Measurements from ENCODE around the gene DPP6.

The DPP6 gene

DNA sequence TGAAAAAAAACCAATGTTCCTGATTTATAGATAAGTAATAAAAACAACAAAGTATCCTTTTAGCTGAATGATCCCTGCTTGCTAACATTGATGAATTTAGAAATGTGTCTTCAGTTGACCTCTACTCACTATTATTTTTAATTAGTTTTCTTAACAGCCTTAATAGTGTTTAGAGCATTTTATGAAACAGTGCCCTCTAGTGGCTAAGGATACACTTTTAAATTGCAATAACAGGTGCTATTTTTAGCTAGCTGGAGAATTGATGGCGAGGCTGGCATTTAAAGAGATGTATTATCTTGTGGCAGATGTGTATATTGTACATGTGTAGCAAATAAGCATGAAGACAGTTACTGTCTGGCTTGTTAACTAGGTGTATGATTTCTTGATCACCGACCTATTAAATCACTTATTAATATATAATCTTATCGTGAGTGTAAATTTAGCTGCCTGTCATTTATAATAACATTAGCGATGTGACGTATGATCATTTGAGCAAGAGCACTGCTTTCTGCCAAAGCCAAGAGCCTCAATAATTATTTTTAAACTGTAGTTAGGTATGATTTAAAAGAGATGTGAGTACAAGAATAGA, 451.9 kb downstream of the DPP6 start:
- Mint-ChIP-seq H3K27ac (no peak overlapping the region), H3K36me3 (no peaks in the 10 kb centered on the region), H3K4me1 (no peaks in the 10 kb centered on the region), H3K4me3 (no peak overlapping the region), H3K9me3 (peaks cover 13 to 16% of the 10 kb centered on the region in 2 donors), H3K27me3 (no peaks in the 10 kb centered on the region)
- peak in 1 of 2 donors; percentile 46 for ATAC-seq (replicated peaks)
- no peak for DNase-seq

DNA sequence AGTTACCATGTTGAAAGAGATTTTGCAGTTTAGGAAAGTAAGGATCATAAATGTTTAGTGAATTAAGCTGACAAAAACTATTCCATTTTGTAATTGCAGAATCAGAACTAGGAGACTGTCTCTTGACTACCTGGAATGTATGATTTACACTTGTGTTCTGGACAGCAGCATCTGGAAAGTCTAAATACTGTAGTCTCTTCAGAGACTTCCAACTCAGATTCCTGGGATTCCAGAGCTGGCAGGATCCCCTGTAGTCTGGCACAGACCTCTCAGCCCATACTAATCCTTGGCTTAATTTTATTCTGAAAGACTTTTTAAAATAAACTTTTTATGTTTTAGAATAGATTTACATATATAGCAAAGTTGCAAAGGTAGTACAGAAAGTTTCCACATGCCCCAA, 452.7 kb downstream of the DPP6 start:
- no peak for ATAC-seq (replicated peaks)
- Mint-ChIP-seq H3K4me1 (no peaks in the 10 kb centered on the region), H3K36me3 (no peaks in the 10 kb centered on the region), H3K4me3 (no peak overlapping the region), H3K9me3 (peaks cover 13 to 16% of the 10 kb centered on the region in 2 donors), H3K27me3 (no peaks in the 10 kb centered on the region), H3K27ac (no peak overlapping the region)
- no peak for DNase-seq

GRCh38 chr7:154505362-154505761, 453.2 kb downstream of the DPP6 start:
- Mint-ChIP-seq H3K4me1 (no peaks in the 10 kb centered on the region), H3K4me3 (no peak overlapping the region), H3K36me3 (no peaks in the 10 kb centered on the region), H3K27ac (no peak overlapping the region), H3K9me3 (peaks cover 13 to 16% of the 10 kb centered on the region in 2 donors), H3K27me3 (no peaks in the 10 kb centered on the region)
- no peak for ATAC-seq (replicated peaks)
- no peak for DNase-seq

DNA sequence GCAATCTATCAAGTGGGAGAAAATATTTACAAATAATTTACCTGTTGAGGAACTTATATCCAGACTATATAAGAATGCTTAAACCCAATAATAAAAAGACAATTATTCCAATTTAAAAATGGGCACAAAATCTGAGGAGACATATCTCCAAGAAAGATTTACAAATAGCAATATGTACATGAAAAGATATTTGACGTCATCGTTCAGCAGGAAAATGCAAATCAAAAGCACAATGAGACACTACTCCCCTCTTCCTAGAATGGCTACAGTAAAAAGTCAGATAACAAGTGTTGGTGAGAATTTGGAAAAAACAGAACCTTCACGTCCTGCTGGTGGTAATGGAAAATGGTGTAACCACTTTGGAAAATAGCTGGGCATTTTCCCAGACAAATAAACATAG, 457.0 kb downstream of the DPP6 start:
- Mint-ChIP-seq H3K9me3 (peaks cover 1 to 3% of the 10 kb centered on the region in 2 donors), H3K4me3 (no peak overlapping the region), H3K4me1 (no peaks in the 10 kb centered on the region), H3K27ac (no peak overlapping the region), H3K36me3 (no peaks in the 10 kb centered on the region), H3K27me3 (no peaks in the 10 kb centered on the region)
- no peak for ATAC-seq (replicated peaks)
- DNase-seq: no peak

DNA sequence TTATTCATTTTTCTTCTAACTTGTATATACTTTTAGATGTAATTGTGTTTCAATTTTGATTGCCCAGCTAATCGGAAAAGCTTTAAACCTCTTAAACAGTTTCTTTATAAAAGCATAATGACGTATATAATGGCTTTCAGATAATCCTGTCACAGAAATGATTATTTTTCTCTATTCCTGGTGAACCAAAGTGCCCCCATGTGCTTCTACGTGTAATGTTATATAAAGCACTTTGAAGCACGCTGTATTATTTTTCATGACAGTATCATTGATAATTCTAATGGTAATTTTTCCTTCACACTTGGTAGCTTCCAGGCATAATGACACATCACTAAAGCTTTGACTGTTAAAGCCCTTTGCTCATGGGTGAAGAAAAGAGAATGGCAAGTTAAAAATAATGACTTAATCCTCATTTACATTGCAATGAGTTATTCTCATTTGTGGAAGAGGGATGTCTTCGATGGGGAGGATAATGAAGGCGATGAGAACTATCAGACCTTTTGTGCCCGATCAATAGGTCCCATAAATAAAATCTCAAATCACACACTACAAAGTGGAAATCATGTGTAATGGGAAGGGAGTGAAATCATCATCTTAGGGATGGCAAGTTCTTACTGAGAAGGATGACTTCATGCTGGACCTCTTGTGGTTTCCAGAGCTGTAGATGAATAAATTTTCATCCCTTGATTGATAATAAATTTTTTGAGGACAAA, 460.1 kb downstream of the DPP6 start:
- no peaks in the 10 kb centered on the region for H3K36me3 Mint-ChIP-seq
- no peaks in the 10 kb centered on the region for H3K4me1 Mint-ChIP-seq
- H3K9me3 Mint-ChIP-seq: peaks cover 4 to 7% of the 10 kb centered on the region in 2 donors
- DNase-seq: no peak
- no peak for ATAC-seq (replicated peaks)
- no peak overlapping the region for H3K4me3 Mint-ChIP-seq
- no peak overlapping the region for H3K27ac Mint-ChIP-seq
- no peaks in the 10 kb centered on the region for H3K27me3 Mint-ChIP-seq

DNA sequence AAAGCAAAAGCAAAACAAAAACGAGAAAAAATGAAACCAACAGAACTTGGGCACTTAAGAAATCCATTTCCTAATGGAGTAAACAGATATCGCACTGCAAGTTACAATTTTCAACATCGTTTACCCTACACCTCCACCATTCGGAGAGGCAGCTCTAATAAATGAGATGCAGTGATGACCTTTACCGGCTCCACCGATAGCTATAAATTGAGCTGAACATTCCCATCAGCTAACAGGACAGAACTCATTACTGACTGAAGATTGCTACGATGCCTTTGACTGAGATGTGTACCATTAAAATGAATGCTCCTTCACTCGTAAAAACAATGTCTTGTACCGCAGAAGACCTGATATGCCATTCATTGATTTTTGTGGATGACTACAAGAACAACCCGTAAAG, 465.6 kb downstream of the DPP6 start:
- no peak for ATAC-seq (replicated peaks)
- H3K4me3 Mint-ChIP-seq: no peak overlapping the region
- no peaks in the 10 kb centered on the region for H3K27me3 Mint-ChIP-seq
- no peak overlapping the region for H3K27ac Mint-ChIP-seq
- H3K36me3 Mint-ChIP-seq: no peaks in the 10 kb centered on the region
- H3K9me3 Mint-ChIP-seq: peaks cover 6 to 8% of the 10 kb centered on the region in 2 donors
- DNase-seq: no peak
- H3K4me1 Mint-ChIP-seq: no peaks in the 10 kb centered on the region

- H3K4me1 Mint-ChIP-seq: no peaks in the 10 kb centered on the region
- ATAC-seq (replicated peaks) (no peak), DNase-seq (no peak)
- no peaks in the 10 kb centered on the region for H3K36me3 Mint-ChIP-seq
- H3K27ac Mint-ChIP-seq: no peak overlapping the region
- H3K27me3 Mint-ChIP-seq: no peaks in the 10 kb centered on the region
- H3K4me3 Mint-ChIP-seq: no peak overlapping the region
- peaks cover 7% of the 10 kb centered on the region in 2 donors for H3K9me3 Mint-ChIP-seq
Measured at GRCh38 chr7:154519229-154519628, 467.0 kb downstream of the DPP6 start.

GRCh38 chr7:154530136-154530535, 477.9 kb downstream of the DPP6 start:
- Mint-ChIP-seq H3K27me3 (no peaks in the 10 kb centered on the region), H3K36me3 (no peaks in the 10 kb centered on the region)

DNA sequence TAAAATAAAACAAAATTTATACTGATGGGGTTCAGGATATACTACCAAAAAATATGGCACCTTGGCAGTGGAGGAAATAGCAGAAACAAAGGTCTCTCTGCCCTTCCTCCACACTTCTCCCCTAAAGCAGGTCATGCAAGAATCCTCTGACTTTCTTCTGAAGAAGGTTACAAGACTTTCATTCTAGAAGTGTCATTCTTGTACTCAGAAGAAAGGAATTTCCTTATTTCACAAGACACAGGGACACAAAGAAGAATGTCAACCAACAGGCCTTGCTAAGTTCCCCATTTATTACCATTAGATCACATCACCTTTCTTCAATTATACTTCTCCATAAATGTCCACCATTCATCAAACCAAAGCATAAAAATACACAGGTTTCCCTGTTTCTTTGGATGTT, 480.6 kb downstream of the DPP6 start:
- no peaks in the 10 kb centered on the region for H3K27me3 Mint-ChIP-seq
- no peak for DNase-seq
- H3K9me3 Mint-ChIP-seq: peaks cover 0 to 3% of the 10 kb centered on the region in 2 donors
- no peaks in the 10 kb centered on the region for H3K36me3 Mint-ChIP-seq
- H3K27ac Mint-ChIP-seq: no peak overlapping the region
- no peaks in the 10 kb centered on the region for H3K4me1 Mint-ChIP-seq
- no peak overlapping the region for H3K4me3 Mint-ChIP-seq
- ATAC-seq (replicated peaks): no peak

More at GRCh38 chr7:154530136-154530535, 477.9 kb downstream of the DPP6 start:
- ATAC-seq (replicated peaks) (no peak), DNase-seq (no peak)
- H3K4me3 Mint-ChIP-seq: no peak overlapping the region
- H3K9me3 Mint-ChIP-seq: peaks cover 0 to 3% of the 10 kb centered on the region in 2 donors
- no peaks in the 10 kb centered on the region for H3K4me1 Mint-ChIP-seq
- no peak overlapping the region for H3K27ac Mint-ChIP-seq

DNA sequence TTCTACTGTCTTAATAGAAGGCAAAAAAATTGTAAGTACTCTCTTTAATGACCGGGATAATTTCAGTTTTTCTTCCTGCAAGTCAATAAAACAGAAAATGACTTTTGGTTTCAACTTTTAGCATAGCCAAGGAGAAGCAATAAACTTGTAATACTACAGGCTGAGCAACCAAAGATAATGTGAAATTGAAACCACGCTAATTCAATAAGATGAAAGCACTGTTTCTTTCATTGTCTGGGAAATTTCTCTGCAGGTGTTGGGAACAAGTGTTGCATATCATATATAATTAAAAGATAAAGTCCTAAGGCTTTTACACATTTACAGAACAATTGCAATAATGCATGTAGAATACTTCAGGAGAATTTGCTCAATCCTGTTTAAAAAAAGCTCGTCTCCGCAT, 488.4 kb downstream of the DPP6 start:
- Mint-ChIP-seq H3K27ac (no peak overlapping the region), H3K4me1 (no peaks in the 10 kb centered on the region), H3K27me3 (no peaks in the 10 kb centered on the region), H3K4me3 (no peak overlapping the region), H3K9me3 (peaks cover 0 to 2% of the 10 kb centered on the region in 2 donors), H3K36me3 (no peaks in the 10 kb centered on the region)
- ATAC-seq (replicated peaks): no peak
- DNase-seq: no peak

- DNase-seq (no peak), ATAC-seq (replicated peaks) (no peak)
- Mint-ChIP-seq H3K27ac (no peak overlapping the region), H3K27me3 (no peaks in the 10 kb centered on the region), H3K9me3 (peaks cover 0 to 2% of the 10 kb centered on the region in 2 donors), H3K36me3 (no peaks in the 10 kb centered on the region), H3K4me3 (no peak overlapping the region), H3K4me1 (no peaks in the 10 kb centered on the region)
Measured at GRCh38 chr7:154541606-154542005, 489.4 kb downstream of the DPP6 start.

- H3K4me3 Mint-ChIP-seq: no peak overlapping the region
- no peaks in the 10 kb centered on the region for H3K27me3 Mint-ChIP-seq
- no peak overlapping the region for H3K27ac Mint-ChIP-seq
- no peaks in the 10 kb centered on the region for H3K4me1 Mint-ChIP-seq
- no peak for DNase-seq
- no peak for ATAC-seq (replicated peaks)
- no peaks in the 10 kb centered on the region for H3K36me3 Mint-ChIP-seq
- peaks cover 5 to 6% of the 10 kb centered on the region in 2 donors for H3K9me3 Mint-ChIP-seq
Measured at GRCh38 chr7:154546946-154547587, 494.9 kb downstream of the DPP6 start.

- ATAC-seq (replicated peaks) (no peak), DNase-seq (no peak)
- H3K4me1 Mint-ChIP-seq: no peaks in the 10 kb centered on the region
- no peaks in the 10 kb centered on the region for H3K27me3 Mint-ChIP-seq
- no peaks in the 10 kb centered on the region for H3K36me3 Mint-ChIP-seq
- peaks cover under 1% of the 10 kb centered on the region in 2 donors for H3K9me3 Mint-ChIP-seq
- H3K27ac Mint-ChIP-seq: no peak overlapping the region
- no peak overlapping the region for H3K4me3 Mint-ChIP-seq
Measured at GRCh38 chr7:154553711-154554265, 501.6 kb downstream of the DPP6 start.

DNA sequence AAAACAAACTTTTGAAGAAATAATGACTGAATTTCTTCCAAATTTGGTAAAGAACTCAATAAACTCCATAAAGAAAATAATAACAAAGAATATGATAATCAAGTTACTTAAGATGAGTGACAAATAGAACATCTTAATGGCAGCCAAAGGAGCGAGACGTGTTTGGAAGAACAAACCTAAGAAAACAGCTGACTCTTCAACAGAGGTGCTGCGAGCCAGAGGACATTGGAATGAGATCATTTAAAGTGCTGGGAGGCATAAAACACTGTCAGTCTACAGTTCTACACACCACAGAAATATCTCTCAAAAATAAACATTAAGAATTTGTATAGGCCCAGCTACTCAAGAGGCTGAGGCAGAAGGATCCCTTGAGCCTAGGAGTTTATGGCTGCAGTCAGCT, 507.3 kb downstream of the DPP6 start:
- Mint-ChIP-seq H3K4me3 (no peak overlapping the region), H3K27ac (no peak overlapping the region), H3K9me3 (peaks cover 0 to 3% of the 10 kb centered on the region in 2 donors), H3K27me3 (no peaks in the 10 kb centered on the region), H3K4me1 (no peaks in the 10 kb centered on the region), H3K36me3 (no peaks in the 10 kb centered on the region)
- no peak for ATAC-seq (replicated peaks)
- no peak for DNase-seq

DNA sequence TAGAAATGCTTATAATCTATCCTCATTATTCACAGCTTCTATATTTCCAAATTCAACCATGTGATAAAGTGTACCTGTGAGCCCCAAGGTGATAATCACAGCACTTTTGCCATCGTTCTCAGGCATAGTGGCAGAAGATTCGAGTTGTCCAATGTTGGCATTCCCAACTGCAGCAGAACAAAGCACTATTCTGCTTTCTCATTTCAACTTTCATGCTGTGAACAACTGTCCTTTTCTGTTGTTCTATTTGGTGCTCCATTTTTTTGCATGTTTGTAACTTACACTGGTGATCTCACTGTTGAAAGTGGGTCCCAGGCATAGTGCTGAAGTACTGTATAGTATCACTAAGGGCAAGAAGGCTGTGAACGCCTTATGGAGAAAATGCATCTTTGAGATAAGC, 512.5 kb downstream of the DPP6 start:
- peaks cover 0 to 3% of the 10 kb centered on the region in 2 donors for H3K9me3 Mint-ChIP-seq
- no peak overlapping the region for H3K27ac Mint-ChIP-seq
- H3K27me3 Mint-ChIP-seq: no peaks in the 10 kb centered on the region
- ATAC-seq (replicated peaks): no peak
- no peak overlapping the region for H3K4me3 Mint-ChIP-seq
- DNase-seq: no peak
- no peaks in the 10 kb centered on the region for H3K36me3 Mint-ChIP-seq
- no peaks in the 10 kb centered on the region for H3K4me1 Mint-ChIP-seq

Measured in stimulated activated naive B cell treated with anti-CD40 and anti-IgM and Interleukin-4, amounts not matched to agents 10 μg/mL and 1 μg/mL and 100 μg/mL, for 72 hours (primary cell).